SK-N-SH (cell line): ENCODE results near the gene HBEGF. TPM values are rescaled to one million over a fixed set of nuclear protein-coding genes. Genes with fewer than 3 reads are reported as not detected.

ENCODE experiments used
- CTCF ChIA-PET: fragments of 300-600, 350-600 bp; formaldehyde crosslinking; extraction: SDS; loops from one replicate; lab custom pipeline; 2021; lab: Yijun Ruan, JAX
- POLR2A ChIA-PET: fragments of 350-600 bp; sonication (Branson Sonifier 250); formaldehyde crosslinking; extraction: SDS; loops from one replicate; lab custom pipeline; 2020; ENCODE audit warnings: antibody characterized with exemption, inconsistent platforms; lab: Yijun Ruan, JAX
- DNase-seq: peaks from one replicate; pipeline ENCODE4 v3.0.0; 2012
- H2AFZ ChIP-seq: fragments of 200-600 bp; sonication (generic); 2 replicates; pipeline ENCODE4 v1.8.1; 2016; ENCODE audit warnings: antibody characterized with exemption, mild to moderate bottlenecking, low read depth
- H3F3A ChIP-seq: fragments of 200-600 bp; sonication (generic); replicated peaks from 2 replicates; pipeline ENCODE3; 2016; ENCODE audit warnings: antibody characterized with exemption, mild to moderate bottlenecking; ENCODE audit not compliant: insufficient read depth
- H3K27ac ChIP-seq, 2 experiments: fragments of 200-500 bp in 1 of 2; fragments of 200-600 bp in 1 of 2; sonication (Bioruptor generic) in 1 of 2; sonication (generic), shearing (Covaris generic) in 1 of 2; 2 replicates each; pipeline versions ENCODE4 v1.5.1 to v1.6.1; 2014 to 2016; ENCODE audit warnings: low read depth in 2 of 2, inconsistent platforms in 1 of 2, low read length in 1 of 2, mild to moderate bottlenecking in 1 of 2, mixed read lengths in 1 of 2
- H3K27me3 ChIP-seq: fragments of 200-600 bp; sonication (generic), shearing (Covaris generic); 2 replicates; pipeline ENCODE4 v1.6.1; 2016; ENCODE audit warnings: mixed run types; ENCODE audit not compliant: insufficient read depth
- H3K36me3 ChIP-seq, 2 experiments: fragments of 200-500 bp in 1 of 2; fragments of 200-600 bp in 1 of 2; sonication (Bioruptor generic) in 1 of 2; sonication (generic) in 1 of 2; replicated peaks in 1 of 2; 2 replicates each; pipeline versions ENCODE3 to v1.5.1; 2014 to 2016; ENCODE audit warnings: low read length in 1 of 2, mild to moderate bottlenecking in 1 of 2; ENCODE audit not compliant: insufficient read depth in 2 of 2, control insufficient read depth in 1 of 2
- H3K4me1 ChIP-seq, 2 experiments: fragments of 200-500 bp in 1 of 2; fragments of 200-600 bp in 1 of 2; sonication (Bioruptor generic) in 1 of 2; sonication (generic), shearing (Covaris generic) in 1 of 2; 2 replicates each; pipeline versions ENCODE4 v1.5.1 to v1.6.1; 2014 to 2016; ENCODE audit warnings: low read depth in 1 of 2, low read length in 1 of 2, mixed run types in 1 of 2; ENCODE audit not compliant: insufficient read depth in 2 of 2, control insufficient read depth in 1 of 2
- H3K4me2 ChIP-seq: fragments of 200-600 bp; sonication (generic), shearing (Covaris generic); 2 replicates; pipeline ENCODE4 v1.6.1; 2017; ENCODE audit warnings: mixed run types
- H3K4me3 ChIP-seq, 2 experiments: fragments of 200-500 bp in 1 of 2; fragments of 200-600 bp in 1 of 2; sonication (Bioruptor generic) in 1 of 2; sonication (generic), shearing (Covaris generic) in 1 of 2; 2 replicates each; pipeline versions ENCODE4 v1.5.1 to v1.8.1; 2014 to 2016; ENCODE audit warnings: low read depth in 2 of 2, inconsistent platforms in 1 of 2, low read length in 1 of 2, mild to moderate bottlenecking in 1 of 2, mixed read lengths in 1 of 2, moderate library complexity in 1 of 2
- H3K79me2 ChIP-seq: fragments of 200-600 bp; sonication (generic); 2 replicates; pipeline ENCODE4 v1.8.1; 2017; ENCODE audit warnings: mild to moderate bottlenecking; ENCODE audit not compliant: insufficient read depth
- H3K9ac ChIP-seq: fragments of 200-600 bp; sonication (generic); 2 replicates; pipeline ENCODE4 v1.6.1; 2017; ENCODE audit warnings: mixed run types
- H3K9me2 ChIP-seq: fragments of 200-600 bp; sonication (generic); 2 replicates; pipeline ENCODE4 v1.6.1; 2017; ENCODE audit warnings: mixed run types
- H3K9me3 ChIP-seq: fragments of 200-600 bp; sonication (generic); 2 replicates; pipeline ENCODE4 v1.6.1; 2017; ENCODE audit warnings: mixed run types, mild to moderate bottlenecking, moderate library complexity
- H4K20me1 ChIP-seq: fragments of 200-600 bp; sonication (generic); 2 replicates; pipeline ENCODE4 v1.6.1; 2017; ENCODE audit warnings: mild to moderate bottlenecking, mixed run types; ENCODE audit not compliant: insufficient read depth
- ELF1 ChIP-seq: IDR thresholded peaks from 2 replicates; pipeline ENCODE4 v1.4.0; 2012
- EZH2phosphoT487 ChIP-seq: fragments of 200-600 bp; sonication (generic); IDR thresholded peaks from 2 replicates; pipeline ENCODE4 v1.6.1; 2017; ENCODE audit warnings: low read depth, mixed run types, mild to moderate bottlenecking, antibody characterized with exemption, moderate library complexity, borderline replicate concordance
- FOSL2 ChIP-seq: IDR thresholded peaks from 2 replicates; pipeline ENCODE4 v1.4.0; 2012; ENCODE audit warnings: low read depth, mild to moderate bottlenecking, moderate library complexity, borderline replicate concordance
- FOXM1 ChIP-seq: IDR thresholded peaks from 2 replicates; pipeline ENCODE4 v1.4.0; 2012; ENCODE audit warnings: low read depth, mild to moderate bottlenecking
- GABPA ChIP-seq: IDR thresholded peaks from 2 replicates; pipeline ENCODE4 v1.4.0; 2012; ENCODE audit warnings: low read depth, mild to moderate bottlenecking
- GATA2 ChIP-seq: sonication (generic); formaldehyde crosslinking; IDR thresholded peaks from 2 replicates; pipeline ENCODE4 v1.5.0; 2020; ENCODE audit warnings: mild to moderate bottlenecking, missing genetic modification reagents
- MAX ChIP-seq: IDR thresholded peaks from 2 replicates; pipeline ENCODE4 v1.4.0; 2012; ENCODE audit warnings: low read depth
- NFIC ChIP-seq: IDR thresholded peaks from 2 replicates; pipeline ENCODE4 v1.4.0; 2012; ENCODE audit warnings: borderline replicate concordance
- POLR2AphosphoS5 ChIP-seq: IDR thresholded peaks from 2 replicates; pipeline ENCODE4 v1.6.1; 2012; ENCODE audit warnings: low read depth, low read length
- RAD21 ChIP-seq: IDR thresholded peaks from 2 replicates; pipeline ENCODE4 v1.6.1; 2012; ENCODE audit warnings: mild to moderate bottlenecking, low read length
- RXRA ChIP-seq: IDR thresholded peaks from 2 replicates; pipeline ENCODE4 v1.4.0; 2012; ENCODE audit warnings: low read depth, mild to moderate bottlenecking, borderline replicate concordance
- SIN3A ChIP-seq: IDR thresholded peaks from 2 replicates; pipeline ENCODE4 v1.6.1; 2012; ENCODE audit warnings: low read depth, mild to moderate bottlenecking, low read length, moderate library complexity, borderline replicate concordance
- SMC3 ChIP-seq: IDR thresholded peaks from 2 replicates; pipeline ENCODE4 v1.6.1; 2012; ENCODE audit warnings: low read depth, low read length, improper control_type of control experiment
- YY1 ChIP-seq: IDR thresholded peaks from 2 replicates; pipeline ENCODE4 v1.4.0; 2012; ENCODE audit warnings: low read depth, mild to moderate bottlenecking
- ZBTB33 ChIP-seq: IDR thresholded peaks from 2 replicates; pipeline ENCODE4 v1.4.0; 2012; ENCODE audit warnings: low read depth, borderline replicate concordance
- WGBS: methylation state at CpG from one replicate; pipeline ENCODE4 v1.1.6; 2017; ENCODE audit warnings: low lambda C conversion rate; 5-methylcytosine and 5-hydroxymethylcytosine counted together
- polyA plus RNA-seq, 3 experiments: library from polyadenylated mRNA; depleted of rRNA; stranded (reverse); fragments of >200 nt; gene quantifications; 2 replicates each; pipeline ENCODE4 v1.2.3, GENCODE V29; 2012
- TF ChIP-seq, protein P1 (sequence below): fragments of 200-600 bp; sonication (generic); IDR thresholded peaks from 2 replicates; pipeline ENCODE4 v1.6.1; 2017; ENCODE audit warnings: antibody characterized with exemption, mild to moderate bottlenecking, moderate library complexity
- TF ChIP-seq, protein P2 (sequence below): IDR thresholded peaks from 2 replicates; pipeline ENCODE4 v1.6.1; 2012; ENCODE audit warnings: mild to moderate bottlenecking, low read depth, low read length, moderate library complexity

The HBEGF gene
- polyA plus RNA-seq, 1 of the 3 experiments (the other 2 are of a cell fraction): 59.8 TPM

- Histone ChIP-seq H3F3A (peaks cover 9% of the 10 kb centered on the region), H3K27me3 (no peaks in the 10 kb centered on the region), H2AFZ (no peak overlapping the region), H3K79me2 (no peaks in the 10 kb centered on the region), H3K9ac (no peak overlapping the region), H3K27ac (no peak overlapping the region), H3K4me2 (no peak overlapping the region), H4K20me1 (no peaks in the 10 kb centered on the region), H3K4me3 (peak overlapping the region in 1 of 2 experiments; percentile 11; a peak in 1 of 4 replicates), H3K9me2 (no peaks in the 10 kb centered on the region), H3K4me1 (peaks cover 0 to 6% of the 10 kb centered on the region in 2 experiments; a peak in 2 of 4 replicates), H3K9me3 (no peaks in the 10 kb centered on the region), H3K36me3 (no peaks in the 10 kb centered on the region)
- DNase-seq: peak; percentile 66
- TF ChIP-seq SMC3 (peak; percentile 63), GATA2 (no peak), RAD21 (peak; percentile 74), NFIC (0 out of 2 replicates have a peak, but pooled peaks have one; percentile 6), EZH2phosphoT487 (no peak), SIN3A (no peak)
- TF ChIP-seq, protein P1, sequence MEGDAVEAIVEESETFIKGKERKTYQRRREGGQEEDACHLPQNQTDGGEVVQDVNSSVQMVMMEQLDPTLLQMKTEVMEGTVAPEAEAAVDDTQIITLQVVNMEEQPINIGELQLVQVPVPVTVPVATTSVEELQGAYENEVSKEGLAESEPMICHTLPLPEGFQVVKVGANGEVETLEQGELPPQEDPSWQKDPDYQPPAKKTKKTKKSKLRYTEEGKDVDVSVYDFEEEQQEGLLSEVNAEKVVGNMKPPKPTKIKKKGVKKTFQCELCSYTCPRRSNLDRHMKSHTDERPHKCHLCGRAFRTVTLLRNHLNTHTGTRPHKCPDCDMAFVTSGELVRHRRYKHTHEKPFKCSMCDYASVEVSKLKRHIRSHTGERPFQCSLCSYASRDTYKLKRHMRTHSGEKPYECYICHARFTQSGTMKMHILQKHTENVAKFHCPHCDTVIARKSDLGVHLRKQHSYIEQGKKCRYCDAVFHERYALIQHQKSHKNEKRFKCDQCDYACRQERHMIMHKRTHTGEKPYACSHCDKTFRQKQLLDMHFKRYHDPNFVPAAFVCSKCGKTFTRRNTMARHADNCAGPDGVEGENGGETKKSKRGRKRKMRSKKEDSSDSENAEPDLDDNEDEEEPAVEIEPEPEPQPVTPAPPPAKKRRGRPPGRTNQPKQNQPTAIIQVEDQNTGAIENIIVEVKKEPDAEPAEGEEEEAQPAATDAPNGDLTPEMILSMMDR: peak; percentile 88
- CTCF ChIA-PET: interaction anchor here (0.6 to 15.0 kb wide), 68 partner anchors 9 to 527 kb away, joined by 3 to 418 read pairs (median 4); partner anchors contain the start of genes PFDN1 and SLC4A9
- 5% methylated on average over 5 of the region's 5 CpGs for WGBS
- POLR2A ChIA-PET: interaction anchor here (1.6 kb wide), 1 partner anchor 295 kb away, joined by 3 read pairs; the partner anchor contains the start of genes IK and NDUFA2
Measured at GRCh38 chr5:140351609-140352334, 5.4 kb upstream of the HBEGF start.

DNA sequence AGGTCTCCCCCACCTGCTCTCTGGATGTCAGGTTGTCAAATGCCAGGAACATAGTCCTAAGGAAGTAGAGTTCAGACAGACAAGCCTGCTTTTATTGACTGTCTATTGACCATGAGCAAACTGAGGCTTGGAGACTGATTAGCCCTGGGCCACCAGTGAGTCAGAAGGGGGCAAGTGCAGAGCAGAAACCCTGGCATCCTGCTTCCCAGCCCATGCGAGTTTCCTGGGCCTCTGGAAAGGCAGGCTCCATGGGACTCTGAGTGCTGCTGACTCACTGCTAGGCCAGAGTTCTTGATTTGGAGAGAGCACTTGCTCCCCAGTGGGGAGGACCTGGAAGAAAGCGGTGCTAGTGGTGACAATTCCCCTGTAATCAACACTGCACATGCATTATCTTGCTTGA, 2.8 kb upstream of the HBEGF start:
- Histone ChIP-seq H3K9ac (no peak overlapping the region), H3K27me3 (no peaks in the 10 kb centered on the region), H3K9me2 (no peaks in the 10 kb centered on the region), H3K4me3 (no peak overlapping the region), H4K20me1 (peaks cover 15% of the 10 kb centered on the region), H3F3A (peaks cover 11% of the 10 kb centered on the region), H3K36me3 (peaks cover 0 to 3% of the 10 kb centered on the region in 2 experiments), H3K79me2 (peaks cover 22% of the 10 kb centered on the region), H3K27ac (no peak overlapping the region), H3K4me2 (no peak overlapping the region), H3K4me1 (peaks cover 9 to 12% of the 10 kb centered on the region in 2 experiments), H2AFZ (no peak overlapping the region), H3K9me3 (no peaks in the 10 kb centered on the region)
- ChIA-PET POLR2A (no interaction called here), CTCF (interaction anchor here (0.9 to 15.0 kb wide), 3 partner anchors 11 to 107 kb away, joined by 4 to 418 read pairs (median 10); partner anchors contain the start of gene SLC4A9)
- WGBS: 80% methylated on average over 2 of the region's 2 CpGs
- no peak for DNase-seq
- no peak for TF ChIP-seq ELF1
- no peak for TF ChIP-seq FOXM1
- TF ChIP-seq, protein P2, sequence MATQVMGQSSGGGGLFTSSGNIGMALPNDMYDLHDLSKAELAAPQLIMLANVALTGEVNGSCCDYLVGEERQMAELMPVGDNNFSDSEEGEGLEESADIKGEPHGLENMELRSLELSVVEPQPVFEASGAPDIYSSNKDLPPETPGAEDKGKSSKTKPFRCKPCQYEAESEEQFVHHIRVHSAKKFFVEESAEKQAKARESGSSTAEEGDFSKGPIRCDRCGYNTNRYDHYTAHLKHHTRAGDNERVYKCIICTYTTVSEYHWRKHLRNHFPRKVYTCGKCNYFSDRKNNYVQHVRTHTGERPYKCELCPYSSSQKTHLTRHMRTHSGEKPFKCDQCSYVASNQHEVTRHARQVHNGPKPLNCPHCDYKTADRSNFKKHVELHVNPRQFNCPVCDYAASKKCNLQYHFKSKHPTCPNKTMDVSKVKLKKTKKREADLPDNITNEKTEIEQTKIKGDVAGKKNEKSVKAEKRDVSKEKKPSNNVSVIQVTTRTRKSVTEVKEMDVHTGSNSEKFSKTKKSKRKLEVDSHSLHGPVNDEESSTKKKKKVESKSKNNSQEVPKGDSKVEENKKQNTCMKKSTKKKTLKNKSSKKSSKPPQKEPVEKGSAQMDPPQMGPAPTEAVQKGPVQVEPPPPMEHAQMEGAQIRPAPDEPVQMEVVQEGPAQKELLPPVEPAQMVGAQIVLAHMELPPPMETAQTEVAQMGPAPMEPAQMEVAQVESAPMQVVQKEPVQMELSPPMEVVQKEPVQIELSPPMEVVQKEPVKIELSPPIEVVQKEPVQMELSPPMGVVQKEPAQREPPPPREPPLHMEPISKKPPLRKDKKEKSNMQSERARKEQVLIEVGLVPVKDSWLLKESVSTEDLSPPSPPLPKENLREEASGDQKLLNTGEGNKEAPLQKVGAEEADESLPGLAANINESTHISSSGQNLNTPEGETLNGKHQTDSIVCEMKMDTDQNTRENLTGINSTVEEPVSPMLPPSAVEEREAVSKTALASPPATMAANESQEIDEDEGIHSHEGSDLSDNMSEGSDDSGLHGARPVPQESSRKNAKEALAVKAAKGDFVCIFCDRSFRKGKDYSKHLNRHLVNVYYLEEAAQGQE: no peak
- TF ChIP-seq GABPA: no peak
- no peak for TF ChIP-seq ZBTB33
- TF ChIP-seq MAX: no peak
- no peak for TF ChIP-seq YY1
- TF ChIP-seq RXRA: no peak
- TF ChIP-seq POLR2AphosphoS5: no peak
- no peak for TF ChIP-seq FOSL2
